ENCODE data around the gene PLXNA1.

GRCh38 chr3:127012091-127012490 is 29.2 kb downstream of the PLXNA1 start:
- no peak for TF ChIP-seq MAX (IDR thresholded peaks at IDR 0.05; ENCODE audit: low read depth)
- TF ChIP-seq NFIC (IDR thresholded peaks at IDR 0.05; ENCODE audit: borderline replicate concordance), result no peak

Data from SK-N-SH (cell line).